T-helper 1 cell treated with Interleukin-12 subunit alpha and Interleukin-12 subunit beta and Interleukin-4 antibody, amounts not matched to agents 30 ng/mL and 1 ng/mL, for 36 hours (primary cell): ENCODE data around the gene KCNJ10. TPM values are rescaled to one million over a fixed set of nuclear protein-coding genes. Genes with fewer than 3 reads are reported as not detected.

ENCODE experiments used
- intact Hi-C: fragments of 100-400 bp; cut with micrococcal nuclease; formaldehyde crosslinking; loops from one replicate; pipeline ENCODE4 v1.15.1; 2024
- total RNA-seq: library from RNA; stranded (reverse); gene quantifications from 2 replicates; pipeline ENCODE4 v1.2.3, GENCODE V29; 2022

KCNJ10 gene
- total RNA-seq, 1 donor from 2014 or later = not detected

DNA sequence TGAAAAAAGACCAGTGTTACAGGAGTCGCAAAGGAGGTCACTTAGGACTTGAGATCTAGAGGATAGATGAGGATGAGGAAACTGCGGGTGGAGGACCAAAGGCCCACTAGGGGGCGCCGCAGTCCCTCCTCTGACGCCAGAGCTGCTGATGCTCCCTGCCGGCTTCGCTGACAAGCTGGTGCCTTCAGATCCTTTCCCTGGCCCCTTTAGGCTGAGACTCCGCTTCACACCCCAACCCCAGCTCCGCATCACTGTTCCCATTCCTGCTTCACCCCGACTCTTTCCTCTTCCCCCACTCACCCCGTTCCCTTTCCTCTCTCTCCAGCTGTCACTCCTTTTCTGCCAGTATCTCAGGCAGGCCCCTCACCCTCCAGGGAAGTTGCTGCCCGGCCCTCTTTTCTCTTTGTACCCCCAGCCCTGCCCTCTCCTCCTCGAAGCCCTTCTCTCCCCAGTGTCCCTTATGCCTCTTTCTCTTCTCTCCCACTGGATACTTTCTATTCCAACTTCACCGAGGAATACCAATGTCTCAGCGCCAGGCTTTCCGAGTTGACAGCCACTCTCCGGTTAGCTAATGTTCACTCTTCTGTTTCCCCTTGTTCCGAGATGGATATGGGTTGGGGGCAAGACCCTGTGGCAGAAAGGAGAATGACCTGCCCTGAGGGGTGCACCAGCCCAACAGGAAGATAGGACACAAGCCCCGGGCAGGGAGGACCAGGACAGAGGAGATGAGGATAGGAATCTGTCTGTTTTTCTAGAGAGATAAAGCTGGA is 15.9 kb upstream of the KCNJ10 start:
- intact Hi-C loops = loop anchor here (1.0 to 2.0 kb wide), 6 partner anchors 12 to 954 kb away; partner anchors contain the start of genes IGSF8 and PIGM

DNA sequence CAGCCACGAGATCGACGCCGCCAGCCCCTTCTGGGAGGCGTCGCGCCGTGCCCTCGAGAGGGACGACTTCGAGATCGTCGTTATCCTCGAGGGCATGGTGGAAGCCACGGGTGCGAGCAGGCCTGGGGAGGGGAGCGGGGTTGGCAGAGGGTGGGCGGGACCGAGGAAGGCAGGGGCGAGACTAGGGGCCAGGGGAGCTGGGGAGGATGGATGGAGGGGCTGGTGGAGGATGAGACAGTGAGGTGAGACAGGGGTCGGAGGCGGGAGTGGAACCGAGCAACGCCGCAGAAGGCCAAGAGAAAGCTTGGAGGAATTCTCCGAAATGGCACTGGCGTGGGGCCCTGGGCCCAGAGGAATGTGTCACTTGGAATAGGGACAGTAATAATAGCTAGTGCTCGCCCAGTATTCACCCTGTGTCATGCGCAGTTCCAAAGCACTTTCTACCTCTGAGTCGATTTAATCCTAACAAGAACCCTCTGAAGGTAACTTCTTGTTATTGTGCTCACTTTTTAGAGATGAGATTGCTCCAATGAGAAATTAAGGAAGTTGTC is 14.9 kb upstream of the KCNJ10 start:
- intact Hi-C loops = loop anchor here (1.0 to 2.0 kb wide), 7 partner anchors 13 to 953 kb away; partner anchors contain the start of genes IGSF8 and PIGM

DNA sequence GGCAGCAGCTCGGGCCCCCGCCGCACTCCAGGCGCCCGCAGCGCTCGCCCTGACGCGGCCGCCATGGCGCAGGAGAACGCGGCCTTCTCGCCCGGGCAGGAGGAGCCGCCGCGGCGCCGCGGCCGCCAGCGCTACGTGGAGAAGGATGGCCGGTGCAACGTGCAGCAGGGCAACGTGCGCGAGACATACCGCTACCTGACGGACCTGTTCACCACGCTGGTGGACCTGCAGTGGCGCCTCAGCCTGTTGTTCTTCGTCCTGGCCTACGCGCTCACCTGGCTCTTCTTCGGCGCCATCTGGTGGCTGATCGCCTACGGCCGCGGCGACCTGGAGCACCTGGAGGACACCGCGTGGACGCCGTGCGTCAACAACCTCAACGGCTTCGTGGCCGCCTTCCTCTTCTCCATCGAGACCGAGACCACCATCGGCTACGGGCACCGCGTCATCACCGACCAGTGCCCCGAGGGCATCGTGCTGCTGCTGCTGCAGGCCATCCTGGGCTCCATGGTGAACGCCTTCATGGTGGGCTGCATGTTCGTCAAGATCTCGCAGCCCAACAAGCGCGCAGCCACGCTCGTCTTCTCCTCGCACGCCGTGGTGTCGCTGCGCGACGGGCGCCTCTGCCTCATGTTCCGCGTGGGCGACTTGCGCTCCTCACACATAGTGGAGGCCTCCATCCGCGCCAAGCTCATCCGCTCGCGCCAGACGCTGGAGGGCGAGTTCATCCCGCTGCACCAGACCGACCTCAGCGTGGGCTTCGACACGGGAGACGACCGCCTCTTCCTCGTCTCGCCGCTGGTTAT is 14.2 kb upstream of the KCNJ10 start:
- intact Hi-C loops = loop anchor here (1.0 to 2.0 kb wide), 4 partner anchors 38 to 147 kb away; partner anchors contain the start of gene PIGM

DNA sequence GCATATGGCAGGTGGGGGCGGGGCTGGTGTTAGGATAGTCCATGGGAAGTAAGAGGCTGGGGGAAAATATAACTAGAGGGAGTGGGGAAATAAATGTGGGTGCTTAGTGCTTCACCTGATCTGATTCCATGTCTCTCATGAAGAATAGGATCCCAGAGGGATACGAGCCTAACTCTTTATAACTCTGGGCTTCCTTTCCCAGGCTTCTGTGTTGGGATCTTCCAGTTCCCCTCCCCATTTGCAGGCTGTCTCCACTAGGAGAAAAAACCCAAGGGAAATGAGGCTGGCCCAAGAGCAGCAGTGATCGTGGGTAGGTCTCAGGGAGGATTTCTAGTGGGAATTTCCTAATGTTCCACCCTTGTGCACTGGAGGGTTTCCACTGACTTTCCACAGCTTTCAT is 13.0 kb upstream of the KCNJ10 start:
- intact Hi-C loops = no loop called here

DNA sequence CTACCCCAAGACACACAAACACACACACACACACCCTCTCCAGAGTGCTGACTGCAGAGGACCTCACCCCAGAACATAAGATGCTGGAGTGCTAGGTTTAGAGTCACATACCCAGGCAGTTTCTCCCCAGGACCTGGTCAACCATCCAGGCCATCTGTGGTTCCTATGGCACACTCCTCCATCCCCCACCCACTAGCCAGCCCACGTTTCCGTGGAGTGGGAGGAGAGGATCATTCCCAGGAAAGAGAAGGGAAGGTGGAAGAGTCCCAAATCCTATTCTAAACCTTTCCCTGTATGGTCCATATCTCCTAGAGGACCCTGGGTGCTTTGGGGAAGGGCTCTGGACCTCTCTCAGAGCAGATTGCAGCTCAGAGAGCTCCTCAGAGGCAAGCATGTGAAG is 12.5 kb upstream of the KCNJ10 start:
- intact Hi-C loops = no loop called here

DNA sequence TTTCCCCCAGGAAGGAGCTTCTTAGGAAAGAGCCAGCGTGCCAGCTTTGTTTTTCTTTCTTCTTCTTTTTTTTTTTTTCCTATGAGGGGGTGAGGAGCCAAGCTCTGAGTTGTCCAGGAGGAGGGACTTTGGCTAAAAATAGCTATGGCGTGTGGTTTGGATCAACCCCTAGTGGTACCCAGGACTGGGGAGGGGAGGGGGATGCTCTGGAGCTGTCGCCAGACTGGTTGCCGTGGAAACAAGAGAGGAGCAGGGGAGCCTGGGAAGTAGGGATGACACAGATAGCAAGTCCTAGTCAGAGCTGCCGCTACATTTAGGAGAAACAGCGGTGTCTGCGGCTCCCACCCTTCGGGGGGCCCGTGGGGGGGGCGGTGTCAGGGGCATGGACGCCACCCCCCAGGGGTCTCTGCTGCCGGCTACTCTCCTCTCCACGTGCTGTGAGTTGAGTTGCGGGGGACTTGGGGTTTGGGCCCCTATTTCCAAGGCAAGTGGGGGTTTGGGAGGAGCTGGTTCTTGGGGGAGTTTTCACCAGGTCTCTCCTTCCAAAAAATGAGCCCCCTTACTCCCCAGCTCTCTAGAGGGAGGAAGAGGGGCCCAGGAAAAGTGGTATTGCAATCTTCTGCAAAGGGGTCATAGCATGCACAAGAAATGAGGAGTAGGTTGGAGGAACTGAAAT is 11.4 kb upstream of the KCNJ10 start, which contains the start of gene KCNJ9:
Gene KCNJ9, plus strand, starts transcription at position 278 of the 676 bp plus-strand sequence. CDS start 2,493 bp downstream, outside the sequence.
- intact Hi-C loops = no loop called here

DNA sequence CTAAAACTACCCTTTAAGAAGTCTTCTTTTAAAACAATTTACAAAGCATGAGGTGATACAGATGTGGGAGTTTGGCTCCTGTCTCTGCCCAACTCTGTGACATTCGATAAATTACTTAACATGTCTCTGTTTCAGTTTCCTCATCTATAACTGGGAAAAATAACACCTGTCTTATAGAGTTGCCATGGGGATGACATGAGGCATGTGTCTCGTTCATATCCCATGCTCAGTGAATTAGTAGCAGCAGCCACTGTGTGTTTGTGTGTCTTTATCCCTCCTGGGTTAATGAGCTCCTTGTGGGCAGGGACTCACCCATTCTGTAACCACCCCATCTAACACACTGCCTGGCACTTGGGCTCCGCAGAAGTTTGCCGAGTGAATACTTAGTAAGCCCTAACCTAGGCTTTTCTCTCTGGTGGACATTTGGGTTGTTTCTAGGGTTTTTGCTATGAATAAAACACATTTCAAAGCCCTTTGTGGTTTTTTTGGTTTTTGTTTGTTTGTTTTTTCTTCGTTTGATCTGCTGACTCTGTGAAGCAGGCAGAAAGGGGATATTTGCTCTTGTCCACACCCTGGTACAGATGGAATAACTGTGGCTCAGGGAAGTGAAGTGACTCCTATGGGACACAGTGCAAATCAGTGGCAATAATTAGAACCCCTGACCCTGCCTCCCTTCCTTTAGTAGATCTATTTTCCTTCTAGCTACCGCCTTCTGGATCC is 10.6 kb upstream of the KCNJ10 start:
- intact Hi-C loops = no loop called here

DNA sequence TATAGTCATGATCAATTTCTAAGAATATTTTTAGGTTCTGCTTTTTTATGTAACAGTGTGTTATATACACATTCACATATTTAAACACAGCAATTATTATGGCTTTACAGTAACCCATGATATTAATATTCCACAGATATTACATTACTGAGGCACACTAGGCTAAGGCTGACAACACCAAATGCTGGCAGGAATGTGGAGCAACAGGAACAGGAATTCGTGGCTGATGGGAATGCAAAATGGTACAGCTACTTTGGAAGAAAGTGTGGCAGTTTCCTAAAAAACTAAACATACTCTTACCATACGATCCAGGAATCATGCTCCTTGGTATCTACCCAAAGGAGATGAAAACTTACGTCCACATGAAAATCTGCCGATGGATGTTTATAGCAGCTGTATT is 9.5 kb upstream of the KCNJ10 start:
- intact Hi-C loops = no loop called here

DNA sequence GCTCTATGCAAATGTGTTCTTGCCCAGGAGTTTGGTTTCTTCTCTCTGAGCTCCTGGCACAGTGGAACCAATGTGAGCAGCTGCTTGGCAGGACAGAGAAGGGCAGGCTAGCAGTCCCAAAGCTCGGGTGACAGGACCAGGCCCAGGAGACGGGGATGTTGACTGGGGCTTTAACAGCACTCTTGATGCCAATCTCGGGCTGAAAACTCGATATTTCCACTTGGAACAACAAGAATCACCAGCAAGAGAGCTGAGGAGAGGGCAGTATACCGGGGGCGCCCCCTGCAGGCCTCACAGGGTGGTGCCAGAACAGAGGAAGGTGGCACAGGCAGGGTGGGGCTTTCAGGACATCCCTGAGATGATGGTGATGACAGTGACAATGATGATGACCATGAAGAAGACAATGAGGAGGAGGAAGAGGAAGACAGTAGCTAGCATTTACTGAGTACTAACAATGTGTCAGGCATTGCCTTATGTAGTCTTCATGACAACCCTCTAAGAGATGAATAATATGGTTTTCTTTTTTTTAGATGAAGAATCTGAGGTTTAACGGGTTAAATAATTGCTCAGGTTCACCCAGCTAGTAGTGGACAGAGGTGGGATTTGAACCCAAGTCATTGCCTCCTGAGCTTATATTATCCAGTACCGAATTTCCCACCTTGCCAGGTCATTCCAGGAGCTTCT is 8.7 kb upstream of the KCNJ10 start:
- intact Hi-C loops = loop anchor here (1.0 kb wide), 2 partner anchors 32 to 142 kb away; no protein-coding TSS in a partner anchor

DNA sequence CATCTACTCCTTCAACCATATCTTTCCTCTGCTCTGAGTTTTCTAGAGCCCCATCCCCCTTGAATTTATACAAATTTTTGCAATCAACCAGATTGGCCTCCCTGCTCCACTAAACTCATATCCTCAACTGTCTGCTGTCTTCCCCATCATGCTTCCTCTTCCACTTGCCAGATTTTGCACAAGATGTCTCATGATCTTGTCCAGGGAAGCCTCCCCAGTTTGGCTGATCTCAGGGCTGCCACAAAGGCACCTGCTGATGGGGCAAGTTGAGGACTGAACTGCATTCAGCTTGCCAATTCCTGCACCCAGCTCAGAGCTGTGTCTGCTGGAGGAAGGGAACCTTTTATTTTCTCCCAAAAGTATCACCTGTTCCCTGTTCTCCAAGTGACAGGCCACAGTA is 7.5 kb upstream of the KCNJ10 start:
- intact Hi-C loops = no loop called here

DNA sequence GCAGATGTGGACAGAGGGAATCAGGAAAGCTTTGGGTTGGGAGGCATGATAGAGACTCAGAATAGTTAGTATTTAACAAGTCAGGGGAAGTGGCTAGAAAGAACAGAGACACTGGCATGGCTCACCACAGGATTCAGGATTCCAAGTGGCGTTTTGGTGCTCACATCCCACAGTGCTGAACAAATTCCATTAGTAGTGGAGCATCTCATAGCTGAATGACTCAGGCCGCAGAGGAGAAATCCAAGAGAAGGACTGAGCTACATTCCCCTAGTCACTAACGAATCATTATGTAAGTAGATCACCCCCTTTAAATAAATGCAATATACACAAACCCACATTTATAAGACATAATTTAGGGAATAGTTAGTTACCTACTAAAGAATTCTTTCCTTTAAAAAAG is 6.3 kb upstream of the KCNJ10 start:
- intact Hi-C loops = no loop called here

DNA sequence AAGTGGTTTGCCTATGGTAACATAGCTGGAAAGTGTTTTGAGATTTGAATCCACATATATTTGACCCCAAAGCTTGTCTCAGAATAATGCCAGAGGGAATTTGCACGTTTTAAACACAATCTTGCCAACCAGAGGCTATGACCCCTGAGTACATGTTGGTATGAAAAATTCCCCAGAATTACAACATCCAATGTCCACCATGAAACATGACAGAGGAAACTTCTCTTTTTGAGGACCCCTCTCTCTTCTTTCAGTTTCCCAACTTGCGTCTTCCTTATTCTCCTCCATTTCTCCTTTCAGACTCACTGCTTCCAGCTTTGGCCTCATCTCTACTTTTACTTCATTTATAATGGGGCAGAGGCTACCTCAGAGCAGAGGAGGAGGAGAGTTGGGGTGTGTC is 5.9 kb upstream of the KCNJ10 start:
- intact Hi-C loops = no loop called here

DNA sequence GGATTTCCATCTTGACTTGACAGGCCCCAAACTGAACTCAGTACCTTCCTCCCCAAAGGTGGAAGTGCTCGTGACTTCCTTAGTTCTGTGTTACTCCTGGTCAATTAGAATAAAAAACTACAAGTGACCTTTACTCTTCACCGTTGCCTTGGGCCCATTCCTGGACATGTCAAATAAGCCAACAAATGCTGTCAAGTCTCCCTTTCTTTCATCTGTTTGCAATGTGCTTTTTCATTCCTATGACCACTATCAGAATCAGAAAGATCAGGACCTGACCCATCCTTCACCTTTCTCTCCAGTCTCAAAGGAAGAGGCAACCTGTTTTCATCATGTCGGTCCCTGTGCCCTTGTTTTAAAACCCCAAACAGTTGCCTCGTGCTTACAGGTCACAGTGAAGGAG is 4.9 kb upstream of the KCNJ10 start:
- intact Hi-C loops = no loop called here

DNA sequence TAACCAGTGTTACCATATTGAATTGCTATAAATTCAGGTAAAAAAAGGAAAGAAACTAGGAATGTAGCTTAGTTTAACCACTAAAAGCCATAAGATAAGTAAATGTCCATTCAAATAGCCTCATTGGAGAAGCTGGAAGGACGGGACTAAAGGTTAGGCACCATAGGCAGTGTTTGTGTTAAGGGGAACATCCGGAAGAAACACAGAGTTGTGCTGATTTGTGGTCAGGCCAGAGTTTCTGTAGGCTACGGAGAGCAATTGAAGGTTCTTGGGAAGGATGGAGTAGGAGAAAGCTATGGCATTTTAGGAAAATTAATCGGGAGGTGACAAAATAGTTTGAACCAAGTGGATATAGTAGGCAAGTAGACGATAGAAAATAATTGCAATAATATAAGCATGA is 1.3 kb upstream of the KCNJ10 start:
- intact Hi-C loops = no loop called here

DNA sequence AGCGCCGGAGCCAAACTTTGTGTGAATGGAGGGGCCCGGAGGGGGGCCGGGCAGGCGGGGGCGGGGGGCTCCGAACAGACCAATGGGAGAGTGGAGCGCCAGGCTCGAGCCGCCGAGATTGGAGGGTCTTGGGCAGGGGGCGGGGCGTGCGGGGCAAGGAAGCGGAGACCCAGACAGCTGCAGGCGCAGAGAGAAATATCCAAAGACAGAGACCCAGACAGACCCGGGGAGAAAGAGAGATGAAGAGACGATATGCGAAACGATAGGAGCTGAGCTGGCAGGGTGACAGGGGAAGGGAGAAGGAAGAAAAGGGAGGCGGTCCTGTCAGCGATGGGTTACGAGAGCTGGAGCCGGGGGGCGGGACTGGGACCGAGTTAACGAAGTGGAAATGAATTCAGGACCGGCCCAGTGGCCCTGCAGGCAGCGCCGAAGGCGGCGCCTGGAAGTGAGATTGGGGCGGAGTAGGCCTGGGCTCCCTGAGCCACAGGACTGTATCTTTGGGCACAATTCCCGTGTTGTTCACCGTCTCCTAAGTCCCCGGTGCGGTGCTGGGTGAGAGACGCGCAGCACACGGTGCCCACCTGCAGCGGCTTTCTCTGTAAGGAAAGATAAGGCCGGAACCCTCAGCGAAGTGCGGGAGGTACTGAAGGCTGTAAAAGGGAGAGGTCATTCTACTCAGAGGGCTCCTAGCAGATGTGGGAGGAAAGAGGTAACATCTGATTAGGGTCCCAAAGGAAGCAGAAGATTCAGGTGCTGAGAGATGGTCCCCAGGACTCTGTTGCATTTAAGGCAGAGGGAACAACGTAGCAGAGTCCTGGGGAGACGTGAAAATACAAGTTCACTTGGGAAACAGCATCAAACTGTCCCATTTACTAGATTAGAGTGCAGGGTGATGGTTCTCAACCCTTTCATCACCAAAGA is 543 bp upstream of the KCNJ10 start:
- intact Hi-C loops = no loop called here

DNA sequence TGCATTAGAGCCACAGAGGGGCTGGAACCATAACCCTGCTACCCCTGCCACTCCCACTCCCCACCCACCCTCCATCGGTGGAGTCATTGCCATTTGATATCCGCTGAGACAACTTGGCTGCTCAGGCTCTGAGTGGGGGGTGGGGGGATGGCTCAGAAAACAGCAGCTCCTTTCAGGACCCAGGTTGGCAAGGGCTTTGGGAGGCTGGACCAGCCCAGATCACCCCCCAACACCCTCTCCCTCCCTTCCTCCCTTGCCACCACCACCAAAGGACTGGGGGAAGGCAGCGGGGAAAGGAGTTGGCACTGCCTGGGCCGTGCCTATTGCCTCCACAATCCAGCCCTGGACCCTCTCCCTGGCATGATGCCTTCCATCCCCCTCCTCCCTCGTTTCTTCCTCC is 1.7 kb downstream of the KCNJ10 start:
- intact Hi-C loops = no loop called here

DNA sequence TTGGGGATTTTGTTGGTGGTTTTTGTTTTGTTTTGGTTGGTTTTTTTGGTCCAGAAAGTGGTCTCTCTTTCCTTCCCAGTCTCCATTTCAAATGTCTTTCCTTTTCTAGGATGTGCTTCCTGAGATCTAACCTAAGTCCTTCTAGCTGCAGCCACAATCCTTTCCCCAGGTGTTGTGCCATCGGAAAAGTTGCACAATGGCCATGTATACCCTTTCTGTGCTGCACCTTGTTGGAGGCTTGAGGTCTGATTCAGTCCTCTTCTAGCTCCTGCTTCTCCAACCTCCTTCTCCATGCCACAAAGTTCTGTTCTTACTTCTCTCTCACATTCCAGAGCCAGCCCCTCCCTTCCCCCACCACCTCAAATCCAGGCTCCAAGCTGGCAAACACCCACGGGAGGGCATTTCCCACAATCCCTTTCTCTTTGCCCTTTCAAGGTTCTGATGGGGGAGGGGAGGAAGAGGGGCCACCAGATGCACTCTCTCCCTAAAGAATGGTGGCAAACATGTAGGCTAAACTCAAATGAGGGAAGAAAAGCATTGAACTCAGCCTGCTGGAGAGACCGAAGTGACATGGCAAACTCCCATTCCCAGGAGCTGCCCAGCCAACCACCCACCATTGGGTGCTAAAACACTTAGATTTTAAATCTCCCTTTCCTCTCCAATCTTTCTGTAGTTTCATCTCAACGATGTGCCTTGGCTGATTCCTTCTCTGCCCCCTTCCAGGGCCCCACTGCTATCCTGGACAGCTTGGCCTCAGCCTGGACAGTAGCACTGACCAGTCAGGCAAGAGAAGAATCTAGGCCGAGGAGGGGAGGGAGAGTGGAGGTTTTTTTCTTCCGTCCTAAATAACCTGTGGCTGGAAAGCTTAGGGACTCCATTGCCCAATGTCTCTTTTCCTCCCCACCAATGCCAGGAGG is 2.9 kb downstream of the KCNJ10 start:
- intact Hi-C loops = no loop called here

DNA sequence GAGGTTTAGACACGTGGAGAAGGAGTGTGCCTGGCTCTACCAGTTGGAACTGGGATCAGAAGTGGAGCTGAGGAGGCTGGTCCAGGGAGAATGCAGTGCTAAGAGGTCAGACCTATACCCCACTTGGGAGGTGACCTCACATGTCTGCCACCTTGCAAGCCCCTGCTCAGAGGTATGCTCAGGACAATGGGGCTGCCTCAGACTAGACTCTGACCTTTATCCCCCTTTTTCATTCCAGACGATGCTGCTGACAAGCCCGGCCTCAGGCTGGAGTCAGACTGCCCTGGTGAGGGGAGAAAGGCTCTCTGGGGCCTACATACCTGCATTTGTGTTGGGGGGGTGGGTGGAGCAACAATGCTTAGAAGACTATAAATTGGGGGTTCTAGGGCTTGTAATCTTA is 5.2 kb downstream of the KCNJ10 start:
- intact Hi-C loops = no loop called here
